Measurements from ENCODE around the gene SQOR.

SQOR gene

GRCh38 chr15:45664451-45664850 is 29.6 kb downstream of the SQOR start:
- Histone ChIP-seq H4K20me1 (ENCODE audit: control insufficient read depth, insufficient read depth, low read depth, low read length) (no peaks in the 10 kb centered on the region), H3K27ac (ENCODE audit: low read depth, low read length) (no peak overlapping the region), H3K9me3 (ENCODE audit: control insufficient read depth, insufficient read depth, low read length) (no peaks in the 10 kb centered on the region), H3K27me3 (ENCODE audit: control insufficient read depth, low read length) (no peaks in the 10 kb centered on the region), H3F3A (ENCODE audit: control insufficient read depth, insufficient read depth) (no peaks in the 10 kb centered on the region), H3K36me3 (ENCODE audit: control insufficient read depth, low read length) (no peaks in the 10 kb centered on the region), H3K79me2 (ENCODE audit: control insufficient read depth, low read length) (no peaks in the 10 kb centered on the region), H3K4me2 (ENCODE audit: low read length) (no peak overlapping the region), H3K9me2 (replicated peaks; ENCODE audit: control insufficient read depth, low read length) (no peaks in the 10 kb centered on the region), H3K4me3 (ENCODE audit: low read length) (no peak overlapping the region), H3K4me1 (ENCODE audit: control insufficient read depth, low read length) (no peaks in the 10 kb centered on the region)
- no peak for TF ChIP-seq CTCF (IDR thresholded peaks at IDR 0.05; ENCODE audit: low read depth, low read length, poor library complexity, severe bottlenecking)
- TF ChIP-seq EZH2phosphoT487 (IDR thresholded peaks at IDR 0.05; ENCODE audit: borderline replicate concordance, low read length): no peak

- Histone ChIP-seq H3K27ac (ENCODE audit: low read depth, low read length) (no peak overlapping the region), H3K9me2 (replicated peaks; ENCODE audit: control insufficient read depth, low read length) (no peaks in the 10 kb centered on the region), H3K4me3 (ENCODE audit: low read length) (no peak overlapping the region), H3K27me3 (ENCODE audit: control insufficient read depth, low read length) (no peaks in the 10 kb centered on the region), H3K9me3 (ENCODE audit: control insufficient read depth, insufficient read depth, low read length) (no peaks in the 10 kb centered on the region), H3F3A (ENCODE audit: control insufficient read depth, insufficient read depth) (no peaks in the 10 kb centered on the region), H4K20me1 (ENCODE audit: control insufficient read depth, insufficient read depth, low read depth, low read length) (no peaks in the 10 kb centered on the region), H3K79me2 (ENCODE audit: control insufficient read depth, low read length) (no peaks in the 10 kb centered on the region), H3K4me1 (ENCODE audit: control insufficient read depth, low read length) (no peaks in the 10 kb centered on the region), H3K36me3 (ENCODE audit: control insufficient read depth, low read length) (no peaks in the 10 kb centered on the region), H3K4me2 (ENCODE audit: low read length) (no peak overlapping the region)
- no peak for TF ChIP-seq EZH2phosphoT487 (IDR thresholded peaks at IDR 0.05; ENCODE audit: borderline replicate concordance, low read length)
- TF ChIP-seq CTCF (IDR thresholded peaks at IDR 0.05; ENCODE audit: low read depth, low read length, poor library complexity, severe bottlenecking): no peak
Measured at GRCh38 chr15:45665261-45665660, 30.4 kb downstream of the SQOR start.

GRCh38 chr15:45666119-45666875 is 31.5 kb downstream of the SQOR start:
- Histone ChIP-seq H4K20me1 (ENCODE audit: control insufficient read depth, insufficient read depth, low read depth, low read length) (no peaks in the 10 kb centered on the region), H3K4me1 (ENCODE audit: control insufficient read depth, low read length) (no peaks in the 10 kb centered on the region), H3K27ac (ENCODE audit: low read depth, low read length) (no peak overlapping the region), H3K36me3 (ENCODE audit: control insufficient read depth, low read length) (no peaks in the 10 kb centered on the region), H3K9me2 (replicated peaks; ENCODE audit: control insufficient read depth, low read length) (no peaks in the 10 kb centered on the region), H3K4me2 (ENCODE audit: low read length) (no peak overlapping the region), H3K4me3 (ENCODE audit: low read length) (no peak overlapping the region), H3K9me3 (ENCODE audit: control insufficient read depth, insufficient read depth, low read length) (no peaks in the 10 kb centered on the region), H3K27me3 (ENCODE audit: control insufficient read depth, low read length) (no peaks in the 10 kb centered on the region), H3K79me2 (ENCODE audit: control insufficient read depth, low read length) (no peaks in the 10 kb centered on the region), H3F3A (ENCODE audit: control insufficient read depth, insufficient read depth) (no peaks in the 10 kb centered on the region)
- TF ChIP-seq CTCF (IDR thresholded peaks at IDR 0.05; ENCODE audit: low read depth, low read length, poor library complexity, severe bottlenecking) (no peak), EZH2phosphoT487 (IDR thresholded peaks at IDR 0.05; ENCODE audit: borderline replicate concordance, low read length) (no peak)
